Measurements from ENCODE around the gene RPL22. TPM values are rescaled to one million over a fixed set of nuclear protein-coding genes. Genes with fewer than 3 reads are reported as not detected.
A peak's percentile ranks its signal among the peaks of the same experiment; 100 is the strongest.

RPL22 gene
- total RNA-seq, 2 donors from 2014 or later = 264 to 275 TPM

DNA sequence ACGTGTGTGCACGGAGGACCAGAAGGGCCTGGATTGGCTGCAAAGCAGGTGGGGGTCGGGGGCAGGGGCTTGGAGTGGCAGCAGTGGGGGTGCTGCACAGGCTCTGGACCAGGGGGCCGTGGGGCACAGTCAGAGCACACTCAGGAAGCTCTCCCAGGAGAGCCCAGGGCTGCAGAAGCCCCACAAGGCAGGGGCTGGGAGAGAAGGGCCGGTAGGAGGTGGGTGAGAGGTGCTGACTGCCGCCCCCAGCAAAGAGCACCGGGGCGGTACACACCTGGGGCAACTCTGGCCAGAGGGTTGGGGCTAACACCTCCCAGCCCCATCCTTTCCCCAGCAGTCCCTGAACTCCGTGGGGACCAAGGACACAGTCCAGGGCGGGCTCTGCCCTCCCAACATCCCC is 33.2 kb downstream of the RPL22 start:
- intact Hi-C loops (cut with DNase I) = no loop called here
- no peak for ATAC-seq
- DNase-seq = no peak

DNA sequence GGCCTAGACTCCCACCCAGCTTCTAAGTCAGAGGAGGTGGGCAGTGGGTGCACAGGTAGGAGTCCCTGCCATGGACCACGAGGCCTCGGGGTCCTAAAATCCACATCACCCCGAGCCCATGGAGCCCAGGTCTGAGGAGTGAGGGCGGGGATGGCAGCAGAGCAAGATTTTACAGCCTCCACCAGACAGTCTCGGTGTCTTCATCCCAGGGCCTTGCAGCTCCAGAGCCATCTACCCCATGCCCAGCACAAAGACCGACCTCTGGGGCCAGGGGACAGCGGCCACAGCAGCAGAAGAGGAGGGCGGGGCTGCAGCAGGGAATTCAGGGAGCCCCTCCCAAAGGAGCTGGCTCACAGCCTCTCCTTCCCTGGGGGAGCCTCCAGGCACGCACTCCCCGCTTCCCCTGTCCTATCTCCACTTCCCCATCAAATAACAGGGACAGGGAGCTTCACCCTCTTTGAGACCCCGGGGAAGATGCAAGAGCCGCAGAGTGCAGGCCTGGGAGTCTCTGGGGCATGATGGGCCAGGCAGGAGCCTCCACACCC is 33.9 kb downstream of the RPL22 start:
- no peak for DNase-seq
- ATAC-seq = no peak
- intact Hi-C loops (cut with DNase I) = no loop called here

DNA sequence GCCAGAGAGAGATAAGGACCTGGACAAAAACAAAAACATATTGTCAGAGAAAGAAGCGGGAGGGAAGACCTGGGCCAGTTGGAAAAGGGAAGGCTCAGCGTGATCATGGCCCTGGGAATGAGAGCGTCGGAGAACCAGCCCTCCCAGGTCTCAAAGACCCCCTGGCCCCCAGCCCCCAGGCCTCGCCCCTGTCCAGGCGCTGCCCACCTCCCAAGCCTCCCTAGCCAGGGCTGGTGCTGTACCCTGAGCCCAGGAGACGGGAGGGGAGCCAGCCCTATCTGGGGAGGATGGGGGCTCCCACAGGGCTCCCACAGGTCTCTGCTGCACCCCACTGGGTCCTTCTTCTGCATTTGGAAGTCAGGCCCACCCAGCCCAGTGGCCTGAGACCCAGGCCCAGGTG is 34.4 kb downstream of the RPL22 start:
- no peak for ATAC-seq
- no peak for DNase-seq

DNA sequence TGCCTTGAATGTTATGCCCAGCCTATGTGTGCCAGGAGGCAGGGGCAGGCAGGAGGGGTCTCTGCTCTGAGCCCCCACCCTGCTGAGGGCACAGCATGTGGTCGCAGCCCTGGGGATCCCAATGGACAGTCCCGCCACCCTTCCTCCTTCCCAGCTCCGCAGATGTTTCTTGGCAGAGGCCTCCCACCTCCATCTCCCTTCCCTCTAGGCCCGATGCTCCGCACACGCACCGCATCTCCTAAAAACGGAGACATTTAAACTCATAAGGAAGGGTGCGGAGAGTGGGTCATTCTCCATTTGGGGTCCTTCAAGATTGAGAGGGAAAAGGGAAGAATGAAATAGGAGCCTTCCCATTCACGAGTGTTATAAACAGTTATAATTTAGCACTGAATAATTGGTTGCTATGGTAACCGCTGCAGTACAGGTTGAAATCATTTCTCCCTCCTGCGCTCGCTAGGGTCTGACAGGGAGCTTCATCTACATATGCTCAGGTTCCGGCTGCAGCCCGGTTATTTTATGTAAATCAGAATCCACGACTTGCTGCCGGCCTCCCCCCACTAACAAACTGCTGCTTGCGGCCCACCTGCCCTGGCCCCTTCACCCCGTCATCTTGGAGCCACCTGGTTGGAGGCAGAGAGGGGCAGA is 35.3 kb downstream of the RPL22 start:
- intact Hi-C loops (cut with DNase I) = no loop called here
- DNase-seq (no peak), ATAC-seq (no peak)

More for the DNA sequence above, 34.4 kb downstream of the RPL22 start:
- intact Hi-C loops (cut with DNase I) = no loop called here

DNA sequence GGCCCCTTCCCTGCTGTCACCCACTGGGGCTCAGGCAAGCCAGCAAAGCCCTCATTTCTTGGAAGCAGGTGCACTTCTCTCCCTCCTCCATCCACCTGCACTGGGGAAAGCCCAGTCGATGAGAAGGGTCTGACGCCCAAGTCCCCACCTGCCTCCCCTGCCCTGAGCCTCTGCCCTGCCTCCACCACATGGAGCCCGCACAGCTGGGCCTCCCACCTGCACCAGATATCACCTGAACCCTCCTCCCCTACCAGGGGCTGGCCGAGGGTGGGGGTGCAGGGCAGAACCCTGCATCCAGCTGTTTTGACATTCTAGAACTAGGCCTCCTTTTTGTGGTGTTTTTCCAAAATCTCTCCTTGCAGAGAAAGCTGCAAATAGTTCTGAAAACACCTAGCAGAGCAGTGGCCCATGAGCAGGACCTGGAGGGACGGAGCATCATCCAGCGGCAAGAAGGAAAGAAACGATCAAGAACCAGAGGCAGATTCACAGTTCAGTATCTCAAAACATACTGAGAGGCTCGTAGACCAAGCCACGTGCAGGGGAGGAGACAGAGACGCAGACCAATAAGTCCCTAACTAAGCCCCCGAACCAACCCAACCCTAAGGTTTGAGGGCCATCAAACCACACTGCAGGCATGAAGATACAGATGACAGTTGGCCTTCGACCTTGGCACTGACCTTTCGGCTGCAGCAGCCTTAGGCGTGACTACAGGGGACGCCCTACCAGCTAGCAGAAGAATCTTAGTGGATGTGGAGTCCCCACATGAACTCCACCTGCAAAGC is 36.0 kb downstream of the RPL22 start:
- intact Hi-C loops (cut with DNase I) = no loop called here
- DNase-seq = no peak
- no peak for ATAC-seq

DNA sequence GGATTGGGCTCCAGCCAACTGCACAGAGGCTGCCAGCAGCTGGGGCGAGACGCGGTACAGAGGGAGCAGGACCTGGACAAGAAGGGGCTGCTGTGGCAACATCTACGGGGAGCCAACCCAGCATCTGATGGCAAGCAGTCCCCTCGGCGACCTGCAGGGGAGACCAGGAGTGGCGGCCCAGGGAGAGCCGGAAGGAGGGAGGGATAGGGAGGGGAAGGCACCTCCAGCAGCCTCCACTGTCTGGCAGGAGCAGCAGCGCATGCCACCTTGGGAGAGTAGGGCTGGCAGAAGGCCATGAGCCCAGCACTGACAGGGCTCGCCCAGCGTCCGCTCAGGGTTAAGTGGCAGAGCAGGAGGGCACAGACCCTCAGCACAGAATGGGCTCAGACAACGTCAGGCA is 36.6 kb downstream of the RPL22 start:
- intact Hi-C loops (cut with DNase I) = no loop called here

DNA sequence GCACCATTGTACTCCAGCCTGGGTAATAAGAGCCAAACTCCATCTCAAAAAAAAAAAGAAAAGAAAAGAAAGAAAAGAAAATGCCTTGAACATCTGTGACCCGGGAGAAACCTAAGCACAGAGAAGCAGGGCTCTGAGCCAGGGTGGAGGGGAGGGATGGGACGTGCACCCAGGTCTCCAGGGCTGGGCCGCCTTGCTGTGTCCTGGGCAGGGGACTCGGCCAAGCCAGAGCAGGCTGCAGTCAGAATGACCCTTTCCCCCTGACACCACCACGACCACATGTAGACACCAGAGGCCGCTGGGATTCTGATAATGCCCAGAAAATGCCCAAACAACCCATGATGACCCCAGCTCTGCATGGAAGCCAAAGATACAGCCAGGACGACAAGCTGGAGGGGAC is 37.1 kb downstream of the RPL22 start:
- intact Hi-C loops (cut with DNase I) = no loop called here
- no peak for DNase-seq
- ATAC-seq = no peak

More for the DNA sequence above, 36.6 kb downstream of the RPL22 start:
- no peak for ATAC-seq
- no peak for DNase-seq

DNA sequence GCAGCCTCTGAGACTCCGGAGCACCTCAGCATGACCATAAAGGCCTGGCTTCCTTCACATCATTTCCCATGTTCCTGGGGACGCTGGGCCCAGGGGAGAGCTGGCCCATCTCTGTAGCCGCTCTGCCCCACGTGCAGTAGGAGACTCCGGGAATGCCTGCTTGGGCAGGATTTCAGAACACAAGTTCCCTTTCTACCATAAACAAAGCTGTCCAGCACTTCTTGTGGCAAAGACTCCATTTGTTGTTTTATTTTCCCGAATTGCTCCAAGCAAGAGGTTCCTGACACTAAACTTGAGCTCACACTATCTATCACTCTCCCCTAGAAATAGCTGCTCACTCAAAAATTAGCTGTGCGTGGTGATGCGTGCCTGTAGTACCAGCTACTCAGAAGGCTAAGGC is 41.2 kb downstream of the RPL22 start:
- no peak for ATAC-seq
- intact Hi-C loops (cut with DNase I) = no loop called here
- DNase-seq = no peak

DNA sequence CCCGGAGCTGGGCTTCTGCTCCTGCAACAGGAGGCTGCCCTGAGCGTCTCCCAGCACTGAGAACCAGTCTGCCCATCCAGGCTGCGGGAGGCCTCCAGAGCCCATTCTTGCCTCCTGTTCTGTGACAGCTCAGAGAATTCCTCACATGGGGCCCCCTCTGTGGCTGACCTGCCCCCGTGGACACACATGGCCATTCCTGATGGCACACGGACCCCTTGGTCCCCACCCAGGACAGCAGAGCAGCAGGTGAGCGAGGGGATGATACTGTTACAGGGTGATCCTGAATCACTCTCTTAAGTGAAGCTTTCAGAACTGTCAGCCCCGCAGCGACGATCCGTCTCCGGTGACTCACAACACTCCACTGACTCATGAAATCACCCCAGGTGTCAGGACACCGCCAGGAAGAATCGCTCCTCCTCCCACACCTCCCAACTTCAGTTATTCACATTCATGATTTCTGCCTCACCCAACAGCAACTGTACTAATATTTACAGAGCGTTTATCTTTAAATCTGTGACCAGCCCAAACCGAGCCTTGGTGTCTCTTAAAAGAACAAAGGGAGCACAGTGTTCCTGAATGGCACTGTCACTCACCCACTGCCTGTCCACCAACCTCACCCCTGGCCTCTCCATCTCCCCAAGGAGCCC is 41.7 kb downstream of the RPL22 start:
- intact Hi-C loops (cut with DNase I) = no loop called here
- DNase-seq (no peak), ATAC-seq (peak in 1 of 2 donors; percentile 38)

DNA sequence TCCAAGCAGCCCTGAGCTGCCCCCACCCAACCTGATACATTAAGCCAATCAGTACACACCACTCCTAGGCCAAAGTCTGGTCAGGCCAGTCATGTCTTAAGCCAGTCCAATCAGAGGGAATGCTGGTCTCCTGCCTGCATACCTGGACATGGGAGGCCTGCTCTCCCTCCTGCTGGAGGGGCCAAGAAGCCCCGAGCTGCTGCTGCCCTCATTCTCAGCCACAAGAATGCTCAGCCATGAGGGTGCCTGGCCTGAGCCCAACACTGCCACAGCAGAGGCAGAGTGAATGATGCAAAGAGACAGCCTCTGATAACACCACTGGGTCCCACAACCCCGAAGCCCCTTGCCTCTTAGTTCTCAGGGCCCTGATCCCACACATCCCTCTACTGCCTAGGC is 42.3 kb downstream of the RPL22 start:
- no peak for DNase-seq
- intact Hi-C loops (cut with DNase I) = no loop called here
- no peak for ATAC-seq

DNA sequence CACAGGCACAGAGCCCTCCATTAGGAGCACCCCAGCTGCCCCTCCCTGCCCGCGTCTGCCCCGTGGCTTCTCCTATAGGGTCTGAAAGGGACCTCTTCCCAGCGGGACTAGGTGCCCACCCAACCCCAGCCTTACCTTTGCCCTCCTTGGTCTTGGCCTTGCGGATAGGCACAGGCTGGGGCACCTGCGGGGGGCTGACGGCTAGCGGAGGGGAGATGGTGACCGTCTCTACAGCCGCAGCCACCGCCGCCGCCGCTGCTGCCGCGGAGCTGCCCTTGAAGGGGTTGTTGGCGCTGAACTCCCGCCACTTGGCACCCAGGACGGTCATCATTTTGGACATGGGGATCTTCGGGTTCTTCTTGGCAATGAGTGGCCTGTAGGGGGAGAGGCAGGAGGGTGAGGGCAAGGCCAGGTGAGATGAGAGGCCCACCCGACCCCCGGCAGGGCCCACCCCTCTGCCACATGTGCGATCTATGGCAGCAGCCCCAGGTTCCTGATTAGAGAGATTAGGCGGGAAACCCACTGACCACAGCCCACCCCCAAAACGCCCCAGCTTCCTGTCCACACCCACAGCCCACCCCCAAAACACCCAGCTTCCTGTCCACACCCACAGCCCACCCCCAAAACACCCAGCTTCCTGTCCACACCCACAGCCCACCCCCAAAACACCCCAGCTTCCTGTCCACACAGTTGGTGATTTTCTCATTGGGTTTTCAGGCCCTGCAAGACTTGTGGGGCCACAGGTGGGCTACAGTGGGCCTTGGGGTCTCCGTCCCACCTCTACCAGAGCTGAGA is 44.7 kb downstream of the RPL22 start:
- intact Hi-C loops (cut with DNase I) = no loop called here
- DNase-seq (no peak), ATAC-seq (no peak)

DNA sequence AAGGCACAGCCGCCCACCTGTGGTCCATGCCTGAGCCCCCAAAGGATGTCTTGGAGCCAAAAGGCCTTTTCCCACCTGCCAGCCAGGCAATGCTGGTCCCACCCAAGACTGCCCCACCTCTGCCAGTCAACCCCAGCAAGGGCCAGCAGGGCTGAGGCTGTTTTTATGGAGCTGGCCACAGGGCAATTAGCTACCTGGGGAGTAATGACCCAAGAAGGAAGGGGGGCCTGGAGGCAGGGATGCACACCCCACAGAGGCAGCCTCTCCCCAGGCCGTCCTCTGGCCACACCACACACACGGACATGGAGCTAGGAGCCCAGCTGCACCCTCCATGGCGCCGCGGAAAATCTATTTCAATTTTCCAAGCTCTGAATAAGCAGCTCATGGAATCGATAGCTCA is 46.5 kb downstream of the RPL22 start:
- ATAC-seq (no peak), DNase-seq (no peak)
- intact Hi-C loops (cut with DNase I) = no loop called here

DNA sequence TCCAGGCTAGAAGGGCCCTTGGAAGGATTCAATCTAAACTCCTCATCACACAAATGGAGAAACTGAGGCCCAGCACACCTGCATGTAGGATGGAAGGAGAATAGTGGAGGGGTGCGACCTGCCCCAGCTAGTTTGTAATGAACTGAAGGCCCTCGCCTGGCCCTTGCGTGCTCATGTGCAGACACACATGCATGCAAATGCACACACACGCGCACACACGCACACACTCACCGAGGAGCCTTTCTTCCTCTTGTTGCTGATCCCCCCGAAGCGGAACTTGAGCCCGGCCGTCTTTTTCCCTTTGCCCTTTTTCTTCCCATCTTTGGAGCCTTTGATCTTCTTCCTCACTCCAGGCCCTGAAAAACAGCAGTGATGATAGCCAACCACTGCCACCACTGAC is 47.2 kb downstream of the RPL22 start:
- DNase-seq = no peak
- no peak for ATAC-seq
- intact Hi-C loops (cut with DNase I) = no loop called here

DNA sequence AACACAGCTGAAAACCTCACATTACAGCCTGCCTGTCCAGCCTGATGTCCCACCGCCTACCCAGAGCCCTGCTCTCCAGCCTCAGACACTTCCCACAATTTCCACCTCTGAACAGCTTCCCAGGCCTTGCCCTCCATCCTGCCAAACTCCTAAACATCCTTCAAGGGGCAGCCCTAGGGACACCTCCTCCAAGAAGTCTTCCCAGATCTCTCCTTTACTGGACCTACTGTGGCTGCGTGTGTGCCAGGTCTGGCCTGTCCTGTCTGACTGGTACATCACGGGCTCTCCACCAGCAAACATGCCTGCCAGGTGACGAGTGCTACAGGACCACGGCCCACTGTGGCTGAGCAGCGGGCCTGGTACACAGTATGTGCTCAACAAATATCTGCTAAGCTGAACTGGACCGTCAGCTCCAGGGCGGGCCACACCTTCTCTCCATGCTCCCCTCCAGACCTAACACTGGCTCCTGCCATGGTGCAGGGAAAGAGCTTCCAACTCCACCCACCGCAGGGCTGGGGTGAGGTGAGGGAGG is 48.0 kb downstream of the RPL22 start:
- intact Hi-C loops (cut with DNase I) = no loop called here
- no peak for DNase-seq
- ATAC-seq = no peak

DNA sequence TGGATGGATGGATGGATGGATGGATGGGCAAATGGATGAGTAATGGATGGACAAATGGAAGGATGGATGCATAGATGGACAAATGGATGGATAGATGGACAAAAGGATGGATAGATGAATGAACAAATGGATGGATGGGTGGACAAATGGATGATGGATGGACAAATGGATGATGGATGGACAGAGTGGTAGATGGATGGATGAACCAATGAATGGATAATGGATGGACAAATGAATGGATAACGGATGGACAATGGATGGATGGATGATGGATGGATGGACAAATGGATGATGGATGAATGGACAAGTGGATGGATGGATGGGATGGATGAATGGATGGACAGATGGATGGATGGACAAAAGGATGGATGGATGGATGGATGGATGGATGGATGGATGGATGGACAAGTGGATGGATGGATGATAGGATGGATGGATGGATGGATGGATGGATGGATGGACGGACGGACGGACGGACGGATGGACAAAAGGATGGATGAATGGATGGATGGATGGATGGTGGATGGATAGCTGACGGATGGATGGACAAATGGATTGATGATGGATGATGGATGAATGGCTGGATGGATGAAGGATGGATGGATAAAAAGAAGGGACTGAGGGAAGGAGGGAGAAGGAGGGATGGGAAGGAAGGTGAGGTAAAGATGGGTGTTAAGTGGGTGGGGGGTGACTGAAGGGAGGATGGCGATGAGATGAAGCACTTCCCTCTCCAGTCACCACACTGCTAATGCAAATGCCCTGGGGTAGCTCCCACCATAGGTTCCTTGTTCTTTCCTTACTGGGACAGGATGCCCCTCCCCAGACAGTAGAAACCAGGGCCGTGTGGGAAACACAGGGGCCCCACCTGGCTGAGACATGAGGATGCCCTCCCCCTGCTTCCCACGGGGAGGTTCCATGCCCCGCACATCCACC is 49.1 kb downstream of the RPL22 start:
- DNase-seq (no peak), ATAC-seq (no peak)
- intact Hi-C loops (cut with DNase I) = no loop called here

DNA sequence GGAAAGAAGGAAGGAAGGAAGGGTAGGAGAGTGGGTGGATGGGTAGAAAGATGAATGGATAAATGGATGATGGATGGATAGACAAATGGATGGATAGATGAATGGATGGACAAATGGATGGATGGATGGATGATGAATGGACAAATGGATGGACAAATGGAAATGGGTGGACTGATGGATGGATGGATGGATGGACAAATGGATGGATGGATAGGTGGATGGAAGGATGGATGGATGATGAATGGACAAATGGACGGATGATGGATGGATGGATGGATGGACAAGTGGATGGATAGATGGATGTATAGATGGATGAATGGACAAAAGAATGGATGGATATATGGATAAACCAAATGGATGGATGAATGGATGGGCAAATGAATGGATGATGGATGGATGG is 49.8 kb downstream of the RPL22 start:
- DNase-seq (no peak), ATAC-seq (no peak)
- intact Hi-C loops (cut with DNase I) = no loop called here

DNA sequence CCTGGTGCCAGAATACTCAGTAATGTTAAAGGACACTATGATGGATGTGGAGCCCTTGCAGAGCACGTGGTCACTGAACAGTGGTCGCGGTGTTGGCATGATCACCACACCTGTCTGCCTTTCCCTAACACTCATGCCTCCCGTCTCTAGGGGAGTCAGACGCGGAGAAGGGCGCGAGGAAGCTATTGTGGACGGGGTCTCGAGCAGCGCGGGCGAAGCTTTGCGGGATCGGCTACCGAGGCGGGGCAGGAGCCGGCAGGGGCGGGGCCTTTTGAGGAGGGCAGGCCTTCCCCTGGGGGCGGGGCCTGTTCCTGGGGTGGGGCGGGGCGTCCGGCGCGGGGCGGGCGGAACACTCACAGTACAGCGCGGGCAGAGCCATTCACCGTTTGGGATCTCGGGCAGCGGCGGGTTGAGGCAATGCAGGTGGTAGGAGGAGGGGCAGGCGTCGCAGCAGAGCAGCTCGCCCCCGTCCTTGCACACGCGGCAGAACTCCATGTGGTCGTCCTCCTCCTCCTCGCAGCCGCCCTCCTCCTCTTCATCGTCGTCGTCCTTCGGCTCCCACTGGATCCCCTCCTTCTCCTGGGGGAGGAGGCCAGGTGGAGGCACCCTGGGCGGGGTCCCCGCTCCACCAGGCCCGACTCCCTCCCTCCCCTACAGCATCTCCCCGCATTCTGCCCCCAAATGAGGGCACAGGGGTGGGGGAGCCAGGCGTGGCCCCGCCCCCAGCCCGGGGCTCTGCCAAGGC is 50.7 kb downstream of the RPL22 start:
- peak; percentile 51 for DNase-seq
- ATAC-seq = peak; percentile 59 to 88
- intact Hi-C loops (cut with DNase I) = no loop called here

Data from left cardiac atrium (tissue), 4 donors.